Measurements from ENCODE around the gene LRRC4B.

LRRC4B gene

DNA sequence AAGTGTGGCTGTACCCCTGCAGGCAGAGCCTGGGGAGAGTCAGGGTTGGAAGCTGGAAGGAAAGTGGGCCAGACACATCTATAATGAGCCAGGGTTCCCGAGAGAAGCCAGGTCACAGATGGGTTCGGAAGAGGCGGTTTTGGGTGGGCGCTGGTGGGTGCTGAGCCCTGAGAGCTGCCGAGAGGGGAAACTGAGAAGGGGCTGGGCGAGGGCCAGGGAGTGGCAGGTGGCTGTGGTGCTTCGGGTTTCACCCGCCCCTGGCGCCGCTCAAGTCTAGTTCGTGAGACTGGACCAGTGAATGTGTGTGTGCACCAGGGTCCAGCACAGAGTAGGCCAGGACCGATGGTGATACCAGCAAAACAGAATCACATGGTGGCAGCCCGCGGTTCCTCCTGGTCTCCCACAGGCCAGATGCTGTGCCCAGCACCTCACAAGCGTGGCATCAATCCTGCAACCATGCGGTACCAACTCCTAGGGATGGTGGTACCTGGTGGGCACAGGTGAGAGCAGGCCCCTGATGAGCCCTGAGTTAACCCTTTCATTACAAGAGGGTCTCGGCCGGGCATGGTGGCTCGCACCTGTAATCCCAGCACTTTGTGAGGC is 1.8 kb upstream of the LRRC4B start:
- no peak for DNase-seq

DNA sequence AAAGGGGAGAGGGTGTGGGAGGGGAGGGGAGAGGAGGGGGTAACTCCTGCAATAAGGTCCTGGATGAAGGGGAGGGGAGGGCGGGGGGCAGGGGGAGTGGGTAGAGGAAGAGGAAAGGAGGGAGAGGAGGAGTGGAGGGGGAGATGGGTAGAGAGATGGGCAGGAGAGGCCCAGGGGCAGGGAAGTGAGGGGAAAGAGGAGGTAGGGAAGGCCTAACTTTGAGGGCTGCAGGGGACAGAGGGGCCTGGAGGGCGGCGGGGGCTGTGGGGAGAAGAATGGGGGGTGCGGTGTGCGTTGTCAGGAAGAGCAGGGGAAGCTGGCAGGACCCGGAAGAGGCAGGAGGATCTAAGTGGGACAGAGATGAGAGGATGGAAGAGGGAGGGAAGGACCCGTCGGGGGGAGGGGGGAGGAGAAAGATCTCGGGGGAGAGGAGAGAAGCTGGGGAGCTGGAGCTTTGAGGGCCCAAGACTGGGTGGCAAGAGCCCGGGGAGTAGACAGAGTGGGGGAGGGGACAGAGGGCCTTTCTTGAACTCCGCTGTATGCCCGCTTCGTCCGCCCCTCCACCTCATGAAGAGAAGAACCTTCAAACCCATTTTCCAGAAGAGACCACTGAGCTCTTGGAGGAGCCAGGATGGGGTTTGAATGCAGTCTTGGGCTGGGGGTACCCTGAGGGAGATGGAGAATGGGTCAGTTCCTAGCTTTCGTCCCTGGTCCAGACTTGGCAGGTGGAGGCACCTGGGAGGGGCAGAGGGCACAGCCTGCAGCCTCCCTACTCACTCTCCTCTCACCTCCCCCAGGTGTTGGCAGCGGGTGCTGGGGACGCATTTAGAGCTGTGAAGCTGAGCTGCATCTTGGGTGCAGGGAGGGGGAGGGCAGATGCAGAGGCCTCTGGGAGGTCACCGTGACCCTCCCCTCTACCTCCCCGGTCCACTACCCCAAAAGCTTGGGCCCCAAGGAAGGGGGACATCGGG is 778 bp upstream of the LRRC4B start:
- no peak for DNase-seq

DNA sequence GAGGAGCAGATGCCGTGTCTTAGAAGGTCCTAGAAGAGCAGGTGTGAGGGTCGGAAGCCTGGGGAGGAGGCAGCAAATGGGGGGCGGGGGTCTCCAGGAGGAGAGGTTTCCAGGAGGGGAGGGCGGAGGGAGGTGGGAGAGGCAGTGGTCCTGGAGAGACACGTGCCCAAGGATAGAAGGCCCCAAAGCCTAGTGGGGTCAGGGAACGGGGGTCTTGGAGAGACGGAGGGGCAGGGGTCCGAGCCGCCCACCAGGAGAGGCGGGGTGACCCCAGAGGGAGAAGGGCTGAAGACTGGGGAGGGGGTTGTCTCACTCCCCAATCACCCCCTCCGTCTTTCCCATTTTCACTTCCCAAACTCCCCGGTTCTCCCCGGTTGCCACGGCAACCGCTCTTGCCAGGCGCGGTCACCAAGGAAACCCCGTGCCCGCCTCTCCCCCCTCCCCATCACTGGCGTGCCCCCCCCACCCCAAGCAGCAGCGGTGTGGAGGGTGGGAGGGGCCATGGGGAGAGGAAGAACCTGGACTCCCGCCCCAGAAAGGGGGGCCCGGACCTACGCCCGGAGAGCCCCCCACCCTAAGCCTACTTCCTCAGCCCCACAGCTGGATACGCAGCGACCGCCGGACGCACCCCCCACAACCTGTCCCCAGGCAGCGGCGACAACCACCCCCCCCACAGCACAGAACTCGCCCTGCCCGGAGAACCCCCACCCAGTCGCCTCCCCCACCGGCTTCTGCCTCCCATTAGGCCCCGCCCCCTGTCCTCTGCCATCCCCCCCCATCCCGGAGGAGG is 988 bp downstream of the LRRC4B start:
- no peak for DNase-seq

GRCh38 chr19:50565984-50566903 is 2.0 kb downstream of the LRRC4B start:
- DNase-seq = peak in 1 of 2 experiments; percentile 5

GRCh38 chr19:50564229-50565105 is 3.8 kb downstream of the LRRC4B start:
- no peak for DNase-seq

GRCh38 chr19:50563597-50563996 is 4.6 kb downstream of the LRRC4B start:
- DNase-seq = no peak

- no peak for DNase-seq
These were observed 5.2 kb downstream of the LRRC4B start for GRCh38 chr19:50562996-50563395.

DNA sequence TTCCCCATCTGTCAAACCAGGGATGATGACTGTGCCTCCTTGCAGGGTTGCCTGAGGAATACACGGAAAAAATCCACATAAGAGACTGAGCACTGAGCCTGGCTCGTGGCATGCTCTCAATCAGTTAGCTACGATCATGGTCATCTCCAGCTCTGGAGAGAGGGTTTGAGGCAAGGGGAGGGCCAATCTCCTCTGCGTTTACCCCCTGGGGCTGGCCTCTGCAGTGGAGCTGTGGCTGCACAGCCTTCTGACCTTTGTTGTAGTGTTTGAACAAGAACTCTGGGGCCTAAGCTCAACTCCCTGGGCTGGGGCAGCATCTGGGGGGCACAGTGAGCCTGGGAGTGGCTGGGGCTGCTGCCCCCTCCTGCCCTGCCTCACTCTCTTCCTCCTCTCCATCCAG is 5.9 kb downstream of the LRRC4B start:
- no peak for DNase-seq

DNA sequence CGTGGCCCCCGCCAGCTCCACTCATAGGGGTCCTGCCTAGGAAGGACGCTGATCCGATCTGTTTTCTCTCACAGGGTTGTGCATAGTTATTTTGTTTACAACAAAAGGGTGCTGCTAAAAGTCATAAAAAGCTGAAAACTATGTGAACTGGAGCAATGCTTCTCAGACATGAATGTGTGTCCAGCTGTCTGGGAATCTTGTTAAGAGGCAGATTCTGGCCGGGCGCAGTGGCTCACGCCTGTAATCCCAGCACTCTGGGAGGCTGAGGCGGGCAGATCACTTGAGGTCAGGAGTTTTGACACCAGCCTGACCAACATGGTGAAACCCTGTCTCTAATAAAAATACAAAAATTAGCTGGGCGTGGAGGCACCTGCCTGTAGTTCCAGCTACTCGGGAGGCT is 8.6 kb downstream of the LRRC4B start:
- no peak for DNase-seq

DNA sequence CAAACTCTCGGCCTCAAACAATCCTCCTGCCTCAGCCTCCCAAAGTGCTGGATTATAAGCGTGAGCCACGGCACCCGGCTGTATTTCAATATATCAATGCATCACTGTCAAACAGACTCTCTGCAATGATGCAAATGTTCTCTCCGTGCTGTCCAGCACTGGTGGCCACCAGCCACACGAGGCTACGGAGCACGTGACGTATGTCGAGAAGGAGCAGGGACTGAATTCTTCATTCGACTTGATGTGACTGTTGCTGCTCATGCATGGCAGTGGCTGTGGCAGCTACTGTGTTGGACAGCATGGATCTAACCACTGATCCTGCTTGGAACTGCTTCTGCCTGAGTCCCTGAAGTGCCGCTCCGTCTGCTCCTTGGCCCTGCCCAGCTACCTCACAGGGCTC is 9.8 kb downstream of the LRRC4B start:
- DNase-seq = no peak

DNA sequence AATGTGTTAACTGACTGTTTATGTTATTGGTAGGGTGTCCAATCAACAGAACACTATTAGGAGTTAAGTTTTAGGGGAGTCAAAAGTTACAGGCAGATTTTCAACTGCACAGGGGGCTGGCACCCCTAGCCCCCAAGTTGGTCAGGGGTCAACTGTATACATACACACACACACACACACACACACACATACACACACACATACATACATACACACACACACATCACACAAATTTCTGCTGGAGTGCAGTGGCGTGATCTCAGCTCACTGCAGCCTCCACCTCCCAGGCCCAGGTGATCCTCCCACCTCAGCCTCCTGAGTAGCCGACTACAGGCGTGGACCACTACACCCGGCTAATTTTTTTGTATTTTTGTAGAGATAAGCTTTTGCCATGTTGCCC is 10.2 kb downstream of the LRRC4B start:
- DNase-seq = no peak

- no peak for DNase-seq
These were observed 11.1 kb downstream of the LRRC4B start for GRCh38 chr19:50557009-50557613.

DNA sequence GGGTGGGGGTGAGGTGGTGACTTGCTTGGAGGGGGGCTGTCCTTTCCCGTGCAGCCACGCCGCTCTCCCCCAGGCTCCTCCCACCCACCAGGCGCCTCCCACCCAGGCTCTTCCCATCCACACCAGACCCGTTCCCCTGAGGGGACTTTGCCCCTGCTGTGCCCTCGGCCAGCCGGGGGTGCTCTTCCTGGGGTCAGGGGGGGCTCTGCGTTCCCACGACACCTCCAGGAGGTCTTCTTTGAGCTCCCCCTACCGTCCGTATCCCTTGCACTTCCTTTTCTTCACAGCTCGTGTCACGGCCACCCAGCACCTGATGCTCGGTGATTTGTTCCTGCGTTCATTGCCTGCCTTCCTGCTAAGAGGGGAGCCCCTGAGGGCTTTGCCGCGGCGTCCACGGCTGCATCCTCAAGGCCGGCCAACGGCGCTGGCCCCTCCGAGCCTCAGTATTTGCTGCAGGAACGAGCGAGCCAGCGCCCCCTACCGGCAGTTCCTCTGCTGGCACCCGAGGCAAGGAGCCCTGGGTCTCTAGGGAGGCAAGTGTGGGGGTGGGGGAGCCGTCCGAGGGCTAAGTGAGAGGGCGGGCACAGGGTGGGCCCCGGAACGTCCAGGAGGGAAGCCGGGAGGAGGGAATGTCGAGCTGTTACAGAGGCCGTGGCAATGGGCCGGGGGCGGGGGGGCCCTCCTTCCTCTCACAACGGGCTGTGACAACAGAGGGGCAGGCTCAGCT is 11.8 kb downstream of the LRRC4B start:
- peak; percentile 62 to 66 for DNase-seq

GRCh38 chr19:50555450-50556281 is 12.6 kb downstream of the LRRC4B start:
- DNase-seq = no peak

- DNase-seq = no peak
These were observed 13.2 kb downstream of the LRRC4B start for GRCh38 chr19:50555033-50555432.

DNA sequence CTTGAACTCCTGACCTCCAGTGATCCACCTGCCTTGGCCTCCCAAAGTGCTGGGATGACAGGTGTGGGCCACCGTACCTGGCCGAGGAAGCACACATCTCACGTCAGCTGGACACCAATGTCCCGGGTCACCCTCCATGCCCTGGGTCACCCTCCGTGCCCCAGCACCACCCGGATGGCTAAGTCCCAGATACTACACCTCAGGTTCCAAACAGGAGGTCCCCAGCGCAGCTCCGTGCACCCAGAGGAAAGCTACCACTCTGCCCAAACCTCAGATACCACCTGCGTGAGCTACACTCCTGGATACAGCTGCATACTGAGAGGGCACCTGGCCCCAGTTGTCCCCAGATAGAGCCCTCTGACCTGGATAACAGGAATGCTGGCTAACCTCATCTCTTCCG is 14.0 kb downstream of the LRRC4B start:
- no peak for DNase-seq

GRCh38 chr19:50553134-50553703 is 15.0 kb downstream of the LRRC4B start:
- no peak for DNase-seq

GRCh38 chr19:50552540-50552939 is 15.7 kb downstream of the LRRC4B start:
- DNase-seq = no peak

GRCh38 chr19:50551715-50552187 is 16.5 kb downstream of the LRRC4B start:
- no peak for DNase-seq

Data from activated CD4-positive, alpha-beta T cell treated with anti-CD3 and anti-CD28 coated beads, Interleukin-2, amount 50 U/mL, for 4 hours (primary cell).